HEK293 (cell line): Measurements from ENCODE around the gene ANAPC2.

Experiments
- CTCF ChIA-PET: fragments of 350-600 bp; formaldehyde crosslinking; extraction: SDS; loops from one replicate; lab custom pipeline; 2021; ENCODE audit warnings: antibody characterized with exemption; lab: Yijun Ruan, JAX
- POLR2A ChIA-PET: fragments of 300-600 bp; formaldehyde crosslinking; extraction: SDS; loops from one replicate; lab custom pipeline; 2020; ENCODE audit warnings: antibody characterized with exemption, inconsistent platforms; lab: Yijun Ruan, JAX
- H3K27ac ChIP-seq: fragments of 200-500 bp; sonication (Bioruptor generic); 2 replicates; pipeline ENCODE4 v1.5.1; 2014; ENCODE audit warnings: low read depth, low read length, control low read depth, inconsistent platforms; ENCODE audit errors: extremely low read depth
- H3K36me3 ChIP-seq, 2 experiments: fragments of 200-500 bp in 1 of 2; sonication (Bioruptor generic) in 1 of 2; 1 replicate in 1 of 2; 2 replicates in 1 of 2; pipeline ENCODE4 v1.5.1; 2014 to 2017; ENCODE audit warnings: inconsistent platforms in 2 of 2, low read length in 2 of 2; ENCODE audit not compliant: control insufficient read depth in 2 of 2, insufficient read depth in 1 of 2
- H3K4me1 ChIP-seq: fragments of 200-500 bp; sonication (Bioruptor generic); 2 replicates; pipeline ENCODE4 v1.5.1; 2014; ENCODE audit warnings: mild to moderate bottlenecking, low read length, inconsistent platforms; ENCODE audit not compliant: control insufficient read depth, insufficient read depth
- H3K4me3 ChIP-seq: 2 replicates; pipeline ENCODE4 v1.5.1; 2011; ENCODE audit warnings: low read depth, mild to moderate bottlenecking, control low read depth, low read length, moderate library complexity
- H3K9me3 ChIP-seq: fragments of 200-500 bp; sonication (Bioruptor generic); 2 replicates; pipeline ENCODE4 v1.5.1; 2014; ENCODE audit warnings: low read depth, low read length, inconsistent platforms; ENCODE audit not compliant: control insufficient read depth, insufficient read depth
- EGR2 ChIP-seq: fragments of 450-650 bp; formaldehyde crosslinking; IDR thresholded peaks from 2 replicates; pipeline ENCODE4 v1.5.1; 2016; ENCODE audit warnings: low read depth, missing biosample characterization, missing genetic modification characterization
- GLIS2 ChIP-seq: fragments of 450-650 bp; formaldehyde crosslinking; IDR thresholded peaks from 2 replicates; pipeline ENCODE4 v1.5.1; 2016; ENCODE audit warnings: missing biosample characterization, missing genetic modification characterization
- HOXD13 ChIP-seq: sonication (generic); formaldehyde crosslinking; IDR thresholded peaks from 2 replicates; pipeline ENCODE4 v1.8.0; 2022; ENCODE audit warnings: missing genetic modification reagents, borderline replicate concordance
- KLF10 ChIP-seq: fragments of 450-650 bp; IDR thresholded peaks from 2 replicates; pipeline ENCODE4 v1.5.1; 2018; ENCODE audit warnings: missing biosample characterization, mild to moderate bottlenecking, missing genetic modification characterization
- SP3 ChIP-seq: fragments of 450-650 bp; formaldehyde crosslinking; IDR thresholded peaks from 2 replicates; pipeline ENCODE4 v1.5.1; 2016; ENCODE audit warnings: missing biosample characterization, missing genetic modification characterization
- TCF7L2 ChIP-seq: IDR thresholded peaks from 2 replicates; pipeline ENCODE4 v1.6.1; 2011; ENCODE audit warnings: low read depth, mild to moderate bottlenecking, inconsistent platforms, low read length, moderate library complexity, borderline replicate concordance
- ZBTB48 ChIP-seq: fragments of 450-650 bp; formaldehyde crosslinking; IDR thresholded peaks from 2 replicates; pipeline ENCODE4 v1.5.1; 2016; ENCODE audit warnings: missing biosample characterization, missing genetic modification characterization
- ZEB2 ChIP-seq: fragments of 450-650 bp; formaldehyde crosslinking; IDR thresholded peaks from 2 replicates; pipeline ENCODE4 v1.5.1; 2016; ENCODE audit warnings: missing biosample characterization, missing genetic modification characterization
- ZNF10 ChIP-seq: fragments of 450-650 bp; formaldehyde crosslinking; IDR thresholded peaks from 2 replicates; pipeline ENCODE4 v1.5.1; 2017; ENCODE audit warnings: missing biosample characterization, missing genetic modification characterization
- ZNF133 ChIP-seq: fragments of 450-650 bp; formaldehyde crosslinking; IDR thresholded peaks from 2 replicates; pipeline ENCODE4 v1.5.1; 2016; ENCODE audit warnings: missing biosample characterization, missing genetic modification characterization
- ZNF202 ChIP-seq: fragments of 450-650 bp; formaldehyde crosslinking; IDR thresholded peaks from 2 replicates; pipeline ENCODE4 v1.5.1; 2016; ENCODE audit warnings: missing biosample characterization, missing genetic modification characterization, borderline replicate concordance
- ZNF214 ChIP-seq: fragments of 450-650 bp; formaldehyde crosslinking; IDR thresholded peaks from 2 replicates; pipeline ENCODE4 v1.5.1; 2017; ENCODE audit warnings: missing biosample characterization, mild to moderate bottlenecking, missing genetic modification characterization, borderline replicate concordance
- ZNF248 ChIP-seq: fragments of 450-650 bp; formaldehyde crosslinking; IDR thresholded peaks from 2 replicates; pipeline ENCODE4 v1.5.1; 2017; ENCODE audit warnings: missing biosample characterization, missing genetic modification characterization
- ZNF341 ChIP-seq: fragments of 450-650 bp; formaldehyde crosslinking; IDR thresholded peaks from 2 replicates; pipeline ENCODE4; 2016; ENCODE audit warnings: low read depth, missing biosample characterization, missing genetic modification characterization
- ZNF654 ChIP-seq: fragments of 450-650 bp; formaldehyde crosslinking; IDR thresholded peaks from 2 replicates; pipeline ENCODE4 v1.5.1; 2016; ENCODE audit warnings: low read depth, missing biosample characterization, missing genetic modification characterization
- ZNF701 ChIP-seq: fragments of 450-650 bp; formaldehyde crosslinking; IDR thresholded peaks from 2 replicates; pipeline ENCODE4 v1.5.1; 2016; ENCODE audit warnings: missing biosample characterization, missing genetic modification characterization
- TF ChIP-seq, protein P1 (sequence below): fragments of 450-650 bp; formaldehyde crosslinking; IDR thresholded peaks from 2 replicates; pipeline ENCODE4 v1.5.1; 2016; ENCODE audit warnings: missing biosample characterization, missing genetic modification characterization
- TF ChIP-seq, protein P2 (sequence below): IDR thresholded peaks from 2 replicates; pipeline ENCODE4 v1.6.1; 2011; ENCODE audit warnings: mild to moderate bottlenecking, low read depth, low read length, borderline replicate concordance
- TF ChIP-seq, protein P3 (sequence below): fragments of 450-650 bp; formaldehyde crosslinking; optimal IDR thresholded peaks from 2 replicates; pipeline ENCODE3; 2016; ENCODE audit warnings: missing biosample characterization, mild to moderate bottlenecking, missing genetic modification characterization
- TF ChIP-seq, protein P4 (sequence below): fragments of 450-650 bp; formaldehyde crosslinking; IDR thresholded peaks from 2 replicates; pipeline ENCODE4 v1.5.1; 2016; ENCODE audit warnings: missing biosample characterization, missing genetic modification characterization, borderline replicate concordance
- TF ChIP-seq, protein P5 (sequence below): fragments of 450-650 bp; formaldehyde crosslinking; IDR thresholded peaks from 2 replicates; pipeline ENCODE4 v1.5.1; 2016; ENCODE audit warnings: missing biosample characterization, missing genetic modification characterization
- TF ChIP-seq, protein P6 (sequence below): fragments of 450-650 bp; formaldehyde crosslinking; IDR thresholded peaks from 2 replicates; pipeline ENCODE4 v1.5.1; 2016; ENCODE audit warnings: missing biosample characterization, missing genetic modification characterization

The ANAPC2 gene

DNA sequence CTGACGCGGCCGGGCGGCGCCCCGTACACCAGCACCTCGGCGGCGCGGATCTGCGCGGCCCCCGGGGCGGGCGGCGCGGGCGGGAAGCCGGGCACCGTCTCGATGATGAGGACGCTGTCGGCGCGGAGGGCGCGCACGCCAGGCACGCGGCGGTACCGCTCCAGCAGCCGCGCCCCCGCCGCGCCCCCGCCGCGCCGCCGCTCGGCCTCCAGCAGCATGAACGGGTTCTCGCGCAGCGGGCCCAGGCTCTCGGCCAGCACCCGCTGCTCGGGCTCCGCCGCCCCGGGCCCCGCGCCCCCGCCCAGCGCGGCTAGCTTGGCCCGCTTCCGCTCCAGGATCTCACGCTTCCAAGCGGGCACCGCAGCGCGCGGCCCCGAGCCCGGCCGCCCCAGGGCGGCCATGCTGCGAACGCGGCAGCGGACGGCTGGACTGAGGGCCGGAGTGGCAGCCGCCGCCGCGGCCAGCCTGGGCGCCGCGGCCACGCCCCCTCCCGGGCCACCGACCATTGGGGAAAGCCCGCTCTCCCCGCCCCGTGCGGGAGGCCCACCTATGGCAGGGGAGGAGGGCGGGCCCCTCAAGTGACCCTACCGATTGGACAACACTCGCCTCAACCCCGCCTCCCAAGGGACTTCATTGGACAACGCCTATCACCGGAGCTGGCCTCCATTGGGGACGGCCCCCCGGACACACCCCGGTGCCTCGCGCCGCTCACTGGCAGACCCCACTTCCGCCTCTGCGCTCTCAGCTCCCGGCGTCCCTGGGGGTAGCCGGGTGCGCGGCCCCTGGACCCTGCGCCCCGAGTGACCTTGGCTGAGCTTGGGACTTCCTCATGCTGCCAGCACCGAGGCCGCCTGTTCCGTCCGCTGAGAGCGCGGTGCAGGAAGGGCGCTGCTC is 12.2 kb upstream of the ANAPC2 start, which contains the start of gene TPRN (continued):
- no peak for TF ChIP-seq ZNF701 (tag by site-specific recombination)
- no peak for TF ChIP-seq HOXD13
- no peak for TF ChIP-seq ZNF202 (tag by site-specific recombination)
- peak; percentile 87 for TF ChIP-seq ZEB2 (tag by site-specific recombination)
- TF ChIP-seq TCF7L2: no peak
- TF ChIP-seq KLF10 (tag by site-specific recombination): peak; percentile 99
- TF ChIP-seq, protein P1, sequence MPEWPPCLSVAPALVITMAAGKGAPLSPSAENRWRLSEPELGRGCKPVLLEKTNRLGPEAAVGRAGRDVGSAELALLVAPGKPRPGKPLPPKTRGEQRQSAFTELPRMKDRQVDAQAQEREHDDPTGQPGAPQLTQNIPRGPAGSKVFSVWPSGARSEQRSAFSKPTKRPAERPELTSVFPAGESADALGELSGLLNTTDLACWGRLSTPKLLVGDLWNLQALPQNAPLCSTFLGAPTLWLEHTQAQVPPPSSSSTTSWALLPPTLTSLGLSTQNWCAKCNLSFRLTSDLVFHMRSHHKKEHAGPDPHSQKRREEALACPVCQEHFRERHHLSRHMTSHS (tag by site-specific recombination): no peak
- TF ChIP-seq, protein P2, sequence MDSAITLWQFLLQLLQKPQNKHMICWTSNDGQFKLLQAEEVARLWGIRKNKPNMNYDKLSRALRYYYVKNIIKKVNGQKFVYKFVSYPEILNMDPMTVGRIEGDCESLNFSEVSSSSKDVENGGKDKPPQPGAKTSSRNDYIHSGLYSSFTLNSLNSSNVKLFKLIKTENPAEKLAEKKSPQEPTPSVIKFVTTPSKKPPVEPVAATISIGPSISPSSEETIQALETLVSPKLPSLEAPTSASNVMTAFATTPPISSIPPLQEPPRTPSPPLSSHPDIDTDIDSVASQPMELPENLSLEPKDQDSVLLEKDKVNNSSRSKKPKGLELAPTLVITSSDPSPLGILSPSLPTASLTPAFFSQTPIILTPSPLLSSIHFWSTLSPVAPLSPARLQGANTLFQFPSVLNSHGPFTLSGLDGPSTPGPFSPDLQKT: peak; percentile 12; the same call in 1 of the 2 replicates
- TF ChIP-seq ZNF133 (tag by site-specific recombination): no peak
- TF ChIP-seq, protein P3, sequence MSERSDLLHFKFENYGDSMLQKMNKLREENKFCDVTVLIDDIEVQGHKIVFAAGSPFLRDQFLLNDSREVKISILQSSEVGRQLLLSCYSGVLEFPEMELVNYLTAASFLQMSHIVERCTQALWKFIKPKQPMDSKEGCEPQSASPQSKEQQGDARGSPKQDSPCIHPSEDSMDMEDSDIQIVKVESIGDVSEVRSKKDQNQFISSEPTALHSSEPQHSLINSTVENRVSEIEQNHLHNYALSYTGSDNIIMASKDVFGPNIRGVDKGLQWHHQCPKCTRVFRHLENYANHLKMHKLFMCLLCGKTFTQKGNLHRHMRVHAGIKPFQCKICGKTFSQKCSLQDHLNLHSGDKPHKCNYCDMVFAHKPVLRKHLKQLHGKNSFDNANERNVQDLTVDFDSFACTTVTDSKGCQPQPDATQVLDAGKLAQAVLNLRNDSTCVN (tag by site-specific recombination): peak; percentile 88
- TF ChIP-seq ZBTB48 (tag by site-specific recombination): peak; percentile 97
- no peak for TF ChIP-seq ZNF654 (tag by site-specific recombination)
- TF ChIP-seq, protein P4, sequence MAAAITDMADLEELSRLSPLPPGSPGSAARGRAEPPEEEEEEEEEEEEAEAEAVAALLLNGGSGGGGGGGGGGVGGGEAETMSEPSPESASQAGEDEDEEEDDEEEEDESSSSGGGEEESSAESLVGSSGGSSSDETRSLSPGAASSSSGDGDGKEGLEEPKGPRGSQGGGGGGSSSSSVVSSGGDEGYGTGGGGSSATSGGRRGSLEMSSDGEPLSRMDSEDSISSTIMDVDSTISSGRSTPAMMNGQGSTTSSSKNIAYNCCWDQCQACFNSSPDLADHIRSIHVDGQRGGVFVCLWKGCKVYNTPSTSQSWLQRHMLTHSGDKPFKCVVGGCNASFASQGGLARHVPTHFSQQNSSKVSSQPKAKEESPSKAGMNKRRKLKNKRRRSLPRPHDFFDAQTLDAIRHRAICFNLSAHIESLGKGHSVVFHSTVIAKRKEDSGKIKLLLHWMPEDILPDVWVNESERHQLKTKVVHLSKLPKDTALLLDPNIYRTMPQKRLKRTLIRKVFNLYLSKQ: no peak
- TF ChIP-seq GLIS2: peak; percentile 100
- no peak for TF ChIP-seq ZNF214 (tag by site-specific recombination)
- no peak for TF ChIP-seq EGR2 (tag by site-specific recombination)

DNA sequence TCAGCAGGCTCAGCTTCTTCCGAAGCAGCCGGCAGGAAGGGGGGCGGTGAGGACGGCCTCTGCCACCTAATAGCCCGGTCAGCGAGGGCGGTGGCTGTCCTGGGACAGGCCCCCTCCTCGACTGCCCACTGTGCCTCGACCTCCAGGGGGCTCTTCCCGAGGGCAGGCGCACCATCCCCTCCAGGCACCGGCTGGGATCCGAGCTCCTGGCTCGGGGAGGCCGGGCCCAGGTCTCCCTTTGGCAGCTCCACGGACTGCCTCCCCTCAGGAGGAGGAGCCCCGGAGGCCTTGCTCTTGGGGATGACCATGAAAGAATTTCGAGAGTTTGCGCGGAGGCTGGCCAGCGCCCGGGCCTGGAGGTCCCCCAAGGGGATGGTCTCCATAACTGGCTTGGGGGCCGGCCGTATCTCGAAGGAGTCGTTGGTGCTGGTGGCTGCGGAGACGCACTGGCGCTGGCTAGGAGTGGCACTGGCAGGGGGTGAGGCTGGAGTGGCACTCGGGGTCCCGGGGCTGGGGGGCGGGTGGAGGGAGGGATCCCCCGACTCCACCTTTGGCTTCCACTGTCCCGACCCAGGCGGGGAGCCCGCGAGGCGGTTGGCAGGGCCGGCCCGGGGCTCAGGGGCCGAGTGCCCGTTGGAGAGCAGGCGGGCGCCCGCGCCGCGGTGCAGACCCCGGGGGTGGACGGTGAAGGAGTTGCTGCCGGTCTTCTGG is 11.2 kb upstream of the ANAPC2 start:
- Histone ChIP-seq H3K4me1 (peaks cover 7% of the 10 kb centered on the region), H3K4me3 (peak overlapping the region; percentile 34), H3K27ac (no peak overlapping the region), H3K9me3 (no peaks in the 10 kb centered on the region), H3K36me3 (peaks cover 0 to 3% of the 10 kb centered on the region in 2 experiments; a peak in 1 of 3 replicates)
- ChIA-PET CTCF (interaction anchor here (1.2 to 3.3 kb wide), 3 partner anchors 11 to 37 kb away, joined by 3 to 22 read pairs (median 5); partner anchors contain the start of genes ANAPC2 and SSNA1), POLR2A (interaction anchor here (0.5 to 3.4 kb wide), 6 partner anchors 11 to 70 kb away, joined by 3 to 34 read pairs (median 6); partner anchors contain the start of genes ANAPC2, SSNA1 and TUBB4B)
- TF ChIP-seq GLIS2: peak; percentile 32; the same call in 1 of the 2 replicates
- 0 out of 2 replicates have a peak, but pooled peaks have one; percentile 26 for TF ChIP-seq SP3 (tag by site-specific recombination)
- TF ChIP-seq ZNF10 (tag by site-specific recombination): no peak
- TF ChIP-seq, protein P5, sequence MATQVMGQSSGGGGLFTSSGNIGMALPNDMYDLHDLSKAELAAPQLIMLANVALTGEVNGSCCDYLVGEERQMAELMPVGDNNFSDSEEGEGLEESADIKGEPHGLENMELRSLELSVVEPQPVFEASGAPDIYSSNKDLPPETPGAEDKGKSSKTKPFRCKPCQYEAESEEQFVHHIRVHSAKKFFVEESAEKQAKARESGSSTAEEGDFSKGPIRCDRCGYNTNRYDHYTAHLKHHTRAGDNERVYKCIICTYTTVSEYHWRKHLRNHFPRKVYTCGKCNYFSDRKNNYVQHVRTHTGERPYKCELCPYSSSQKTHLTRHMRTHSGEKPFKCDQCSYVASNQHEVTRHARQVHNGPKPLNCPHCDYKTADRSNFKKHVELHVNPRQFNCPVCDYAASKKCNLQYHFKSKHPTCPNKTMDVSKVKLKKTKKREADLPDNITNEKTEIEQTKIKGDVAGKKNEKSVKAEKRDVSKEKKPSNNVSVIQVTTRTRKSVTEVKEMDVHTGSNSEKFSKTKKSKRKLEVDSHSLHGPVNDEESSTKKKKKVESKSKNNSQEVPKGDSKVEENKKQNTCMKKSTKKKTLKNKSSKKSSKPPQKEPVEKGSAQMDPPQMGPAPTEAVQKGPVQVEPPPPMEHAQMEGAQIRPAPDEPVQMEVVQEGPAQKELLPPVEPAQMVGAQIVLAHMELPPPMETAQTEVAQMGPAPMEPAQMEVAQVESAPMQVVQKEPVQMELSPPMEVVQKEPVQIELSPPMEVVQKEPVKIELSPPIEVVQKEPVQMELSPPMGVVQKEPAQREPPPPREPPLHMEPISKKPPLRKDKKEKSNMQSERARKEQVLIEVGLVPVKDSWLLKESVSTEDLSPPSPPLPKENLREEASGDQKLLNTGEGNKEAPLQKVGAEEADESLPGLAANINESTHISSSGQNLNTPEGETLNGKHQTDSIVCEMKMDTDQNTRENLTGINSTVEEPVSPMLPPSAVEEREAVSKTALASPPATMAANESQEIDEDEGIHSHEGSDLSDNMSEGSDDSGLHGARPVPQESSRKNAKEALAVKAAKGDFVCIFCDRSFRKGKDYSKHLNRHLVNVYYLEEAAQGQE (tag by site-specific recombination): 0 out of 2 replicates have a peak, but pooled peaks have one; percentile 28
- TF ChIP-seq ZNF248: no peak
- TF ChIP-seq, protein P6, sequence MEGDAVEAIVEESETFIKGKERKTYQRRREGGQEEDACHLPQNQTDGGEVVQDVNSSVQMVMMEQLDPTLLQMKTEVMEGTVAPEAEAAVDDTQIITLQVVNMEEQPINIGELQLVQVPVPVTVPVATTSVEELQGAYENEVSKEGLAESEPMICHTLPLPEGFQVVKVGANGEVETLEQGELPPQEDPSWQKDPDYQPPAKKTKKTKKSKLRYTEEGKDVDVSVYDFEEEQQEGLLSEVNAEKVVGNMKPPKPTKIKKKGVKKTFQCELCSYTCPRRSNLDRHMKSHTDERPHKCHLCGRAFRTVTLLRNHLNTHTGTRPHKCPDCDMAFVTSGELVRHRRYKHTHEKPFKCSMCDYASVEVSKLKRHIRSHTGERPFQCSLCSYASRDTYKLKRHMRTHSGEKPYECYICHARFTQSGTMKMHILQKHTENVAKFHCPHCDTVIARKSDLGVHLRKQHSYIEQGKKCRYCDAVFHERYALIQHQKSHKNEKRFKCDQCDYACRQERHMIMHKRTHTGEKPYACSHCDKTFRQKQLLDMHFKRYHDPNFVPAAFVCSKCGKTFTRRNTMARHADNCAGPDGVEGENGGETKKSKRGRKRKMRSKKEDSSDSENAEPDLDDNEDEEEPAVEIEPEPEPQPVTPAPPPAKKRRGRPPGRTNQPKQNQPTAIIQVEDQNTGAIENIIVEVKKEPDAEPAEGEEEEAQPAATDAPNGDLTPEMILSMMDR (tag by site-specific recombination): peak; percentile 20; the same call in 1 of the 2 replicates
- peak; percentile 80 for TF ChIP-seq ZNF341 (tag by site-specific recombination)
- TF ChIP-seq, protein P3 (tag by site-specific recombination): peak; percentile 24
